MM.1S (cell line): ENCODE measurements around the gene RAB31.

Experiments used
- DNase-seq: peaks from one replicate; pipeline ENCODE4 v3.0.0-alpha.2; 2015
- H2AFZ ChIP-seq: fragments of 300-600 bp; sonication (generic); 2 replicates; pipeline ENCODE4 v1.6.0; 2016; ENCODE audit warnings: antibody characterized with exemption, low read length
- H3F3A ChIP-seq: fragments of 300-600 bp; sonication (generic); 2 replicates; pipeline ENCODE4 v1.6.1; 2016; ENCODE audit warnings: mild to moderate bottlenecking, antibody characterized with exemption, low read length, moderate library complexity, mixed read lengths; ENCODE audit not compliant: insufficient read depth
- H3K27ac ChIP-seq: fragments of 300-600 bp; sonication (generic); 2 replicates; pipeline ENCODE4 v1.5.1; 2016; ENCODE audit warnings: mild to moderate bottlenecking, low read length
- H3K27me3 ChIP-seq: fragments of 300-600 bp; sonication (generic); replicated peaks from 2 replicates; pipeline ENCODE4 v1.6.0; 2016; ENCODE audit warnings: low read length; ENCODE audit not compliant: insufficient read depth
- H3K36me3 ChIP-seq: fragments of 300-600 bp; sonication (generic); replicated peaks from 2 replicates; pipeline ENCODE4 v1.6.1; 2016; ENCODE audit warnings: mild to moderate bottlenecking, low read length, mixed read lengths; ENCODE audit not compliant: insufficient read depth
- H3K4me1 ChIP-seq: fragments of 300-600 bp; sonication (generic); 2 replicates; pipeline ENCODE4 v1.6.1; 2016; ENCODE audit warnings: low read length, mixed read lengths
- H3K4me2 ChIP-seq: fragments of 300-600 bp; sonication (generic); 2 replicates; pipeline ENCODE4 v1.6.0; 2016; ENCODE audit warnings: low read depth, low read length
- H3K4me3 ChIP-seq: fragments of 300-600 bp; sonication (generic); 2 replicates; pipeline ENCODE4 v1.5.1; 2016; ENCODE audit warnings: low read length, mixed read lengths
- H3K79me2 ChIP-seq: fragments of 300-600 bp; sonication (generic); 2 replicates; pipeline ENCODE4 v1.6.1; 2016; ENCODE audit warnings: mixed run types, low read length, mixed read lengths
- H3K9ac ChIP-seq: fragments of 300-600 bp; sonication (generic); 2 replicates; pipeline ENCODE4 v1.6.1; 2016; ENCODE audit warnings: low read length, mixed read lengths
- H3K9me2 ChIP-seq: fragments of 300-600 bp; sonication (generic); replicated peaks from 2 replicates; pipeline ENCODE4 v1.6.1; 2016; ENCODE audit warnings: mild to moderate bottlenecking, low read length, mixed read lengths; ENCODE audit not compliant: insufficient read depth
- H3K9me3 ChIP-seq: fragments of 300-600 bp; sonication (generic); replicated peaks from 2 replicates; pipeline ENCODE4 v1.6.1; 2016; ENCODE audit warnings: mild to moderate bottlenecking, low read length, mixed read lengths; ENCODE audit not compliant: insufficient read depth
- H4K20me1 ChIP-seq: fragments of 300-600 bp; sonication (generic); 2 replicates; pipeline ENCODE4 v1.6.1; 2016; ENCODE audit warnings: mild to moderate bottlenecking, low read length, moderate library complexity, mixed read lengths; ENCODE audit not compliant: insufficient read depth
- CTCF ChIP-seq: fragments of 300-600 bp; sonication (generic); IDR thresholded peaks from 2 replicates; pipeline ENCODE4 v1.5.1; 2016; ENCODE audit warnings: antibody characterized with exemption, low read length, mixed read lengths
- EZH2 ChIP-seq: fragments of 300-600 bp; sonication (generic); optimal IDR thresholded peaks from 2 replicates; pipeline ENCODE3; 2017; ENCODE audit warnings: low read depth, mild to moderate bottlenecking, antibody characterized with exemption, low read length, mixed read lengths
- EZH2phosphoT487 ChIP-seq: fragments of 300-600 bp; sonication (generic); IDR thresholded peaks from 2 replicates; pipeline ENCODE4 v1.6.1; 2018; ENCODE audit warnings: antibody characterized with exemption, low read length

The RAB31 gene

GRCh38 chr18:9743200-9744016, 35.3 kb downstream of the RAB31 start:
- no peak for DNase-seq
- Histone ChIP-seq H3K4me3 (no peak overlapping the region), H3K27ac (no peak overlapping the region), H3K79me2 (no peaks in the 10 kb centered on the region), H3K9ac (no peak overlapping the region), H4K20me1 (no peaks in the 10 kb centered on the region), H3K36me3 (no peaks in the 10 kb centered on the region), H3K9me3 (no peaks in the 10 kb centered on the region), H3K4me1 (no peaks in the 10 kb centered on the region), H3K27me3 (no peaks in the 10 kb centered on the region), H3K9me2 (no peaks in the 10 kb centered on the region), H3F3A (no peaks in the 10 kb centered on the region), H2AFZ (no peak overlapping the region), H3K4me2 (no peak overlapping the region)
- TF ChIP-seq EZH2 (no peak), EZH2phosphoT487 (no peak), CTCF (no peak)

GRCh38 chr18:9746958-9747357, 38.9 kb downstream of the RAB31 start:
- Histone ChIP-seq H3K4me2 (no peak overlapping the region), H3K27me3 (no peaks in the 10 kb centered on the region), H3K4me3 (no peak overlapping the region), H3K9me2 (no peaks in the 10 kb centered on the region), H2AFZ (no peak overlapping the region), H3K4me1 (no peaks in the 10 kb centered on the region), H3F3A (no peaks in the 10 kb centered on the region), H3K36me3 (no peaks in the 10 kb centered on the region), H3K79me2 (no peaks in the 10 kb centered on the region), H4K20me1 (no peaks in the 10 kb centered on the region), H3K9me3 (no peaks in the 10 kb centered on the region), H3K27ac (no peak overlapping the region), H3K9ac (no peak overlapping the region)
- no peak for DNase-seq
- TF ChIP-seq EZH2phosphoT487 (no peak), EZH2 (no peak), CTCF (no peak)

GRCh38 chr18:9749611-9750010, 41.5 kb downstream of the RAB31 start:
- no peaks in the 10 kb centered on the region for H3K4me1 ChIP-seq
- H3K79me2 ChIP-seq = no peaks in the 10 kb centered on the region
- no peaks in the 10 kb centered on the region for H3K36me3 ChIP-seq
- H2AFZ ChIP-seq = no peak overlapping the region
- TF ChIP-seq EZH2 (no peak), EZH2phosphoT487 (no peak), CTCF (no peak)
- no peaks in the 10 kb centered on the region for H3K27me3 ChIP-seq
- DNase-seq = no peak
- no peak overlapping the region for H3K4me2 ChIP-seq
- H3K9me2 ChIP-seq = no peaks in the 10 kb centered on the region
- no peaks in the 10 kb centered on the region for H4K20me1 ChIP-seq
- no peak overlapping the region for H3K27ac ChIP-seq
- H3K9me3 ChIP-seq = no peaks in the 10 kb centered on the region
- no peaks in the 10 kb centered on the region for H3F3A ChIP-seq
- no peak overlapping the region for H3K9ac ChIP-seq
- H3K4me3 ChIP-seq = no peak overlapping the region
